ENCODE measurements around the gene RNASE7.

RNASE7 gene

GRCh38 chr14:21043387-21043973, 1.3 kb downstream of the RNASE7 start:
- no peak for DNase-seq (ENCODE audit: low read depth)

GRCh38 chr14:21043974-21044618, 1.9 kb downstream of the RNASE7 start:
- no peak for DNase-seq (ENCODE audit: low read depth)

GRCh38 chr14:21047378-21047781, 5.2 kb downstream of the RNASE7 start:
- no peak for DNase-seq (ENCODE audit: low read depth)

- DNase-seq (ENCODE audit: low read depth): no peak
Measured at GRCh38 chr14:21048638-21049037, 6.5 kb downstream of the RNASE7 start.

- no peak for DNase-seq (ENCODE audit: low read depth)
Measured at GRCh38 chr14:21049271-21049673, 7.1 kb downstream of the RNASE7 start.

GRCh38 chr14:21050597-21050996, 8.4 kb downstream of the RNASE7 start:
- DNase-seq (ENCODE audit: low read depth): no peak

- DNase-seq (ENCODE audit: low read depth): no peak
Measured at GRCh38 chr14:21053184-21054122, 11.3 kb downstream of the RNASE7 start.

- no peak for DNase-seq (ENCODE audit: low read depth)
Measured at GRCh38 chr14:21054123-21054767, 12.1 kb downstream of the RNASE7 start.

- DNase-seq (ENCODE audit: low read depth): no peak
Measured at GRCh38 chr14:21054768-21055145, 12.6 kb downstream of the RNASE7 start.

- no peak for DNase-seq (ENCODE audit: low read depth)
Measured at GRCh38 chr14:21055432-21056117, 13.4 kb downstream of the RNASE7 start.

GRCh38 chr14:21056520-21057163, 14.5 kb downstream of the RNASE7 start:
- DNase-seq (ENCODE audit: low read depth): no peak

- no peak for DNase-seq (ENCODE audit: low read depth)
Measured at GRCh38 chr14:21057803-21058675, 15.9 kb downstream of the RNASE7 start, which contains the start of gene RNASE8. Gene RNASE8, plus strand, starts transcription at chr14:21057822. Its CDS starts 71 bp downstream, at chr14:21057893.

GRCh38 chr14:21058903-21059302, 16.7 kb downstream of the RNASE7 start:
- DNase-seq (ENCODE audit: low read depth): no peak

- DNase-seq (ENCODE audit: low read depth): no peak
Measured at GRCh38 chr14:21059842-21060613, 17.9 kb downstream of the RNASE7 start.

- DNase-seq (ENCODE audit: low read depth): no peak
Measured at GRCh38 chr14:21060614-21061346, 18.6 kb downstream of the RNASE7 start.

- DNase-seq (ENCODE audit: low read depth): no peak
Measured at GRCh38 chr14:21061347-21061668, 19.1 kb downstream of the RNASE7 start.

- DNase-seq (ENCODE audit: low read depth): no peak
Measured at GRCh38 chr14:21063479-21063878, 21.3 kb downstream of the RNASE7 start.

GRCh38 chr14:21066882-21067502, 24.8 kb downstream of the RNASE7 start:
- DNase-seq (ENCODE audit: low read depth): no peak
